Embryonic facial prominence (tissue), 1 donor: Measurements from ENCODE around the gene TLE7.

Source experiments
- DNase-seq: peaks from one replicate; pipeline ENCODE4 v3.0.0-alpha.2; 2016; ENCODE audit errors: extremely low spot score

The TLE7 gene

GRCh38 chr16:71412270-71413160 is 29.3 kb downstream of the TLE7 start:
- peak; percentile 53 for DNase-seq

- DNase-seq = no peak
Measured at GRCh38 chr16:71410146-71410545, 31.7 kb downstream of the TLE7 start.

- DNase-seq = no peak
Measured at GRCh38 chr16:71409011-71409775, 32.7 kb downstream of the TLE7 start.

GRCh38 chr16:71408536-71408935 is 33.3 kb downstream of the TLE7 start:
- DNase-seq = no peak

- no peak for DNase-seq
Measured at GRCh38 chr16:71407731-71408130, 34.1 kb downstream of the TLE7 start.

- DNase-seq = no peak
Measured at GRCh38 chr16:71406724-71407123, 35.1 kb downstream of the TLE7 start.

- DNase-seq = no peak
Measured at GRCh38 chr16:71406316-71406715, 35.5 kb downstream of the TLE7 start.

- DNase-seq = no peak
Measured at GRCh38 chr16:71404364-71404763, 37.5 kb downstream of the TLE7 start.

GRCh38 chr16:71402674-71403073 is 39.2 kb downstream of the TLE7 start:
- DNase-seq = no peak

GRCh38 chr16:71402007-71402406 is 39.8 kb downstream of the TLE7 start:
- DNase-seq = no peak

- DNase-seq = no peak
Measured at GRCh38 chr16:71399801-71400563, 41.9 kb downstream of the TLE7 start.

- DNase-seq = no peak
Measured at GRCh38 chr16:71396594-71396993, 45.3 kb downstream of the TLE7 start.

- DNase-seq = no peak
Measured at GRCh38 chr16:71389330-71389729, 52.5 kb downstream of the TLE7 start.

GRCh38 chr16:71387045-71387871 is 54.6 kb downstream of the TLE7 start:
- DNase-seq = no peak

GRCh38 chr16:71384073-71384724 is 57.7 kb downstream of the TLE7 start:
- no peak for DNase-seq

- no peak for DNase-seq
Measured at GRCh38 chr16:71383054-71383773, 58.6 kb downstream of the TLE7 start.

GRCh38 chr16:71380831-71381230 is 61.0 kb downstream of the TLE7 start:
- no peak for DNase-seq
